C4-2B (cell line): Measurements from ENCODE around the gene CHST11.

Source experiments
- ZFX ChIP-seq: fragments of 450-650 bp; IDR thresholded peaks from 2 replicates; pipeline ENCODE4 v1.6.1; 2017
- TF ChIP-seq, protein P1 (sequence below): fragments of 450-650 bp; conservative IDR thresholded peaks from 2 replicates; pipeline ENCODE4 v1.5.1; 2017; ENCODE audit warnings: mild to moderate bottlenecking

DNA sequence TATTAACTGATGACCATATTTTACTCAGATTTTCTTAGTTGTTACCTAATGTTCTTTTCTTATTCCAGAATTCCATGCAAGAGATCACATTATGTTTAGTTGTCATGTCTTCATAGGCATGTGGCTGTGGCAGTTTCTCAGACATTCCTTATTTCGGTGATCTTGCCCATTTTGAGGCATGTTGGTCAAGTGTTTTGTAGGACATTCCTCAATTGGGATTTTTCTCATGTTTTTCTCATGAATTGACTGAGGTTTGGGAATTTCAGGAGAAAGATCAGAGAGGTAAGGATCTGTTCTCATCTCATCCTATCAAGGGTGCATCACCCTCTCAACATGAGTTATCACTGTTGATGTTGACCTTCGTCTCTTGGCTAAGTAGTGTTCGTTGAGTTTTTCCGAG lies 81.3 kb downstream of the CHST11 start:
- TF ChIP-seq, protein P1, sequence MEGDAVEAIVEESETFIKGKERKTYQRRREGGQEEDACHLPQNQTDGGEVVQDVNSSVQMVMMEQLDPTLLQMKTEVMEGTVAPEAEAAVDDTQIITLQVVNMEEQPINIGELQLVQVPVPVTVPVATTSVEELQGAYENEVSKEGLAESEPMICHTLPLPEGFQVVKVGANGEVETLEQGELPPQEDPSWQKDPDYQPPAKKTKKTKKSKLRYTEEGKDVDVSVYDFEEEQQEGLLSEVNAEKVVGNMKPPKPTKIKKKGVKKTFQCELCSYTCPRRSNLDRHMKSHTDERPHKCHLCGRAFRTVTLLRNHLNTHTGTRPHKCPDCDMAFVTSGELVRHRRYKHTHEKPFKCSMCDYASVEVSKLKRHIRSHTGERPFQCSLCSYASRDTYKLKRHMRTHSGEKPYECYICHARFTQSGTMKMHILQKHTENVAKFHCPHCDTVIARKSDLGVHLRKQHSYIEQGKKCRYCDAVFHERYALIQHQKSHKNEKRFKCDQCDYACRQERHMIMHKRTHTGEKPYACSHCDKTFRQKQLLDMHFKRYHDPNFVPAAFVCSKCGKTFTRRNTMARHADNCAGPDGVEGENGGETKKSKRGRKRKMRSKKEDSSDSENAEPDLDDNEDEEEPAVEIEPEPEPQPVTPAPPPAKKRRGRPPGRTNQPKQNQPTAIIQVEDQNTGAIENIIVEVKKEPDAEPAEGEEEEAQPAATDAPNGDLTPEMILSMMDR: no peak
- no peak for TF ChIP-seq ZFX
